ENCODE data around the gene TEX29. TPM values are rescaled to one million over a fixed set of nuclear protein-coding genes. Genes with fewer than 3 reads are reported as not detected.

TEX29 gene
- not detected for polyA plus RNA-seq (2012; ENCODE audit: missing spikeins)

- FAIRE-seq (no peak), DNase-seq (ENCODE audit: insufficient read length) (no peak)
- TF ChIP-seq POLR2A (IDR thresholded peaks at IDR 0.05; ENCODE audit: low read depth, low read length) (no peak), POLR2AphosphoS5 (IDR thresholded peaks at IDR 0.05; ENCODE audit: low read depth, low read length) (no peak), TAF1 (IDR thresholded peaks at IDR 0.05; ENCODE audit: borderline replicate concordance, low read depth, low read length) (no peak)
These were observed at the start of gene TEX29 for GRCh38 chr13:111319998-111320911. Gene TEX29, plus strand, starts transcription at chr13:111320642. Its CDS starts 249 bp downstream, at chr13:111320891.

- no peak for TF ChIP-seq TAF1 (IDR thresholded peaks at IDR 0.05; ENCODE audit: borderline replicate concordance, low read depth, low read length)
- TF ChIP-seq POLR2A (IDR thresholded peaks at IDR 0.05; ENCODE audit: low read depth, low read length) = no peak
- no peak for TF ChIP-seq POLR2AphosphoS5 (IDR thresholded peaks at IDR 0.05; ENCODE audit: low read depth, low read length)
- DNase-seq (ENCODE audit: insufficient read length) (no peak), FAIRE-seq (no peak)
These were observed 49.4 kb upstream of the TEX29 start for GRCh38 chr13:111270765-111271698.

- FAIRE-seq (no peak), DNase-seq (ENCODE audit: insufficient read length) (no peak)
- no peak for TF ChIP-seq POLR2AphosphoS5 (IDR thresholded peaks at IDR 0.05; ENCODE audit: low read depth, low read length)
- TF ChIP-seq POLR2A (IDR thresholded peaks at IDR 0.05; ENCODE audit: low read depth, low read length) = no peak
- no peak for TF ChIP-seq TAF1 (IDR thresholded peaks at IDR 0.05; ENCODE audit: borderline replicate concordance, low read depth, low read length)
These were observed 48.3 kb upstream of the TEX29 start for GRCh38 chr13:111272117-111272516.

GRCh38 chr13:111275382-111275781, 45.1 kb upstream of the TEX29 start:
- no peak for TF ChIP-seq POLR2A (IDR thresholded peaks at IDR 0.05; ENCODE audit: low read depth, low read length)
- TF ChIP-seq TAF1 (IDR thresholded peaks at IDR 0.05; ENCODE audit: borderline replicate concordance, low read depth, low read length) = no peak
- no peak for TF ChIP-seq POLR2AphosphoS5 (IDR thresholded peaks at IDR 0.05; ENCODE audit: low read depth, low read length)
- FAIRE-seq = no peak
- no peak for DNase-seq (ENCODE audit: insufficient read length)

GRCh38 chr13:111275995-111276618, 44.3 kb upstream of the TEX29 start:
- peak; percentile 81 for FAIRE-seq
- no peak for DNase-seq (ENCODE audit: insufficient read length)
- TF ChIP-seq POLR2AphosphoS5 (IDR thresholded peaks at IDR 0.05; ENCODE audit: low read depth, low read length) (no peak), POLR2A (IDR thresholded peaks at IDR 0.05; ENCODE audit: low read depth, low read length) (no peak), TAF1 (IDR thresholded peaks at IDR 0.05; ENCODE audit: borderline replicate concordance, low read depth, low read length) (no peak)

- TF ChIP-seq POLR2AphosphoS5 (IDR thresholded peaks at IDR 0.05; ENCODE audit: low read depth, low read length) (no peak), TAF1 (IDR thresholded peaks at IDR 0.05; ENCODE audit: borderline replicate concordance, low read depth, low read length) (no peak), POLR2A (IDR thresholded peaks at IDR 0.05; ENCODE audit: low read depth, low read length) (no peak)
- no peak for FAIRE-seq
- DNase-seq (ENCODE audit: insufficient read length) = no peak
These were observed 42.2 kb upstream of the TEX29 start for GRCh38 chr13:111278258-111278657.

- DNase-seq (ENCODE audit: insufficient read length) = no peak
- TF ChIP-seq POLR2A (IDR thresholded peaks at IDR 0.05; ENCODE audit: low read depth, low read length) (no peak), POLR2AphosphoS5 (IDR thresholded peaks at IDR 0.05; ENCODE audit: low read depth, low read length) (no peak), TAF1 (IDR thresholded peaks at IDR 0.05; ENCODE audit: borderline replicate concordance, low read depth, low read length) (no peak)
- no peak for FAIRE-seq
These were observed 41.4 kb upstream of the TEX29 start for GRCh38 chr13:111278743-111279652.

- no peak for FAIRE-seq
- TF ChIP-seq POLR2A (IDR thresholded peaks at IDR 0.05; ENCODE audit: low read depth, low read length) = no peak
- TF ChIP-seq TAF1 (IDR thresholded peaks at IDR 0.05; ENCODE audit: borderline replicate concordance, low read depth, low read length) = no peak
- TF ChIP-seq POLR2AphosphoS5 (IDR thresholded peaks at IDR 0.05; ENCODE audit: low read depth, low read length) = no peak
- DNase-seq (ENCODE audit: insufficient read length) = no peak
These were observed 40.2 kb upstream of the TEX29 start for GRCh38 chr13:111280226-111280625.

- FAIRE-seq (no peak), DNase-seq (ENCODE audit: insufficient read length) (no peak)
- no peak for TF ChIP-seq POLR2AphosphoS5 (IDR thresholded peaks at IDR 0.05; ENCODE audit: low read depth, low read length)
- no peak for TF ChIP-seq TAF1 (IDR thresholded peaks at IDR 0.05; ENCODE audit: borderline replicate concordance, low read depth, low read length)
- no peak for TF ChIP-seq POLR2A (IDR thresholded peaks at IDR 0.05; ENCODE audit: low read depth, low read length)
These were observed 39.5 kb upstream of the TEX29 start for GRCh38 chr13:111280681-111281585.

All from GM12892 (cell line).